K562 (cell line): ENCODE data around the gene KRTCAP2. TPM values are rescaled to one million over a fixed set of nuclear protein-coding genes. Genes with fewer than 3 reads are reported as not detected.
A peak's percentile ranks its signal among the peaks of the same experiment; 100 is the strongest.

ENCODE experiments used
- FOSL1 ChIP-seq: fragments of 200-800 bp; sonication (Bioruptor generic); conservative IDR thresholded peaks from 2 replicates; pipeline ENCODE4 v1.6.1; 2016; ENCODE audit warnings: missing genetic modification characterization, missing compliant biosample characterization
- HDAC2 ChIP-seq: fragments of 450-650 bp; IDR thresholded peaks from 2 replicates; pipeline ENCODE4 v1.6.1; 2016; ENCODE audit warnings: mild to moderate bottlenecking
- JUNB ChIP-seq: fragments of 450-650 bp; formaldehyde crosslinking; conservative IDR thresholded peaks from 2 replicates; pipeline ENCODE4 v1.4.0; 2020; ENCODE audit warnings: mild to moderate bottlenecking
- KAT8 ChIP-seq: fragments of 450-650 bp; IDR thresholded peaks from 2 replicates; pipeline ENCODE4 v1.6.1; 2016; ENCODE audit warnings: low read depth, mild to moderate bottlenecking
- MED1 ChIP-seq: sonication (generic); formaldehyde crosslinking; IDR thresholded peaks from 2 replicates; pipeline ENCODE4 v1.8.1; 2023; ENCODE audit warnings: missing genetic modification reagents, borderline replicate concordance
- NR4A1 ChIP-seq, 2 experiments: fragments of 250-450 bp in 1 of 2; fragments of 450-650 bp in 1 of 2; sonication (Bioruptor Pico) in 1 of 2; IDR thresholded peaks; 2 replicates each; pipeline versions ENCODE4 v1.4.0 to v1.6.1; 2016 to 2020; ENCODE audit warnings: mild to moderate bottlenecking in 2 of 2, missing compliant biosample characterization in 1 of 2, missing genetic modification characterization in 1 of 2, moderate library complexity in 1 of 2
- PCBP1 ChIP-seq: fragments of 200-400 bp; formaldehyde crosslinking; IDR thresholded peaks from 2 replicates; pipeline ENCODE4 v1.6.1; 2018; ENCODE audit warnings: mild to moderate bottlenecking, low read depth, low read length; ENCODE audit not compliant: poor library complexity, severe bottlenecking
- polyA plus RNA-seq, 8 experiments: library from polyadenylated mRNA; depleted of rRNA in 4 of 8; stranded (reverse) in 5 of 8; unstranded in 3 of 8; fragments of >200 nt; fragmentation: Nextera tagmentation in 2 of 8; fragmentation: Illumina TruSeq in 1 of 8; extraction: Ambion mirVana in 2 of 8; extraction: Trizol in 1 of 8; gene quantifications; 2 replicates each; pipeline versions ENCODE4 v1.2.1 to v1.2.3, GENCODE V29; 2011 to 2014; ENCODE audit warnings: inconsistent platforms in 1 of 8, missing spikeins in 1 of 8
- total RNA-seq, 7 experiments: library from RNA; depleted of rRNA in 6 of 7; stranded (reverse); fragments of >200 nt in 6 of 7; fragmentation: Illumina TruSeq in 2 of 7; extraction: Trizol in 2 of 7; gene quantifications; 2 replicates each; pipeline versions ENCODE4 v1.2.1 to v1.2.3, GENCODE V29; 2011 to 2021; ENCODE audit warnings: low replicate concordance in 1 of 7
- TF ChIP-seq, protein P1 (sequence below): sonication (generic); formaldehyde crosslinking; IDR thresholded peaks from 2 replicates; pipeline ENCODE4 v1.8.0; 2022; ENCODE audit warnings: mild to moderate bottlenecking, missing genetic modification reagents, borderline replicate concordance
- TF ChIP-seq, protein P2 (sequence below), 2 experiments: fragments of 450-650 bp; IDR thresholded peaks; 2 replicates each; pipeline ENCODE4 v1.6.1; 2018; ENCODE audit warnings: mild to moderate bottlenecking in 2 of 2, low read depth in 1 of 2; ENCODE audit not compliant: partially characterized antibody in 2 of 2
- TF ChIP-seq, protein P3 (sequence below): IDR thresholded peaks from 2 replicates; pipeline ENCODE4 v1.6.1; 2011; ENCODE audit warnings: borderline replicate concordance, low read depth, mild to moderate bottlenecking, moderate library complexity, low read length; ENCODE audit not compliant: insufficient read depth, poor library complexity, severe bottlenecking
- TF ChIP-seq, protein P4 (sequence below): sonication (generic); formaldehyde crosslinking; IDR thresholded peaks from 2 replicates; pipeline ENCODE4 v1.8.0; 2023; ENCODE audit warnings: mild to moderate bottlenecking, missing genetic modification reagents
- TF ChIP-seq, protein P5 (sequence below): sonication (generic); formaldehyde crosslinking; IDR thresholded peaks from 2 replicates; pipeline ENCODE4 v1.8.1; 2023; ENCODE audit warnings: mild to moderate bottlenecking, missing genetic modification reagents

The KRTCAP2 gene
- total and polyA plus RNA-seq, 9 of the 15 experiments (the other 6 are each of a cell fraction or from before 2014, with no cell fraction given) = 126 to 436 (median 244) TPM

DNA sequence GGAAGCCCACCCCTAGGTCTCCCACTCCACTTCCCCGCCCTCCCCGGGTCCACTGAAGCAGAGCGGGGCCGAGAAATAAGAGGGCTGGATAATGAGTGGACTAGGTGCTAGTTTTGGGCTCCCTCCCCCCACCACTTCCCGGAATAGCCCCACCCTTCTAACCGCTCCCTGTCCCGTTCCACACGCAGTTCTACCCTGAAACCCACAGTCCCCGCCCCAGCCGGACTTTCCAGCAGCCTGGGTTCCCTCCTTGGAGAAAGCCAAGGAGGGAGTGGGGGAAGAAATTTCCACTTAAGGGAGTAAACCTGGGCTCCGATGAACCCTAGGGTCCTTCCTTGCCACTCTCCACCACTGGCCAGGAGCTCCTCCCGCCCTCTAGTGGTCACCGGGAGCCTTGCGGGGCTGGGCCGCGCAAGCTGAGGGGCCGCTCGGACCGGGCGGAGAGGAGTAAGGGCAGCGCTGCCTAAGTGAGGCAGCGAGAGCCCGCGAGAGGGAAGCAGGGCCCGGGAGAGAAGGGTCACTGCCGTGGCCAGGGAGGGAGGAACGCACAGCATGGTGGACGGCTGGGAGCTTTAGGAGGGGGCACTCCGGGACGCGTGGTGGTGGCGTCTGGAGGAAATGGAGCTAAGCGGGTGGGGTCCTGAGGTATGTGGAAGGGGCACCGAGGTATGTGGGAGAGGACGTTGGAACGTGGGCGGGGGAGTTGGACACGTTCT, 20.3 kb upstream of the KRTCAP2 start (continued):
- TF ChIP-seq MED1 (CRISPR knock-in tag) (no peak), HDAC2 (peak; percentile 84), KAT8 (no peak), PCBP1 (peak; percentile 2), FOSL1 (tag) (no peak), NR4A1 (CRISPR knock-in tag; IDR thresholded peaks at IDR 0.05) (no peak), NR4A1 (tag; IDR thresholded peaks at IDR 0.05) (no peak), JUNB (CRISPR knock-in tag) (no peak)
- TF ChIP-seq, protein P1, sequence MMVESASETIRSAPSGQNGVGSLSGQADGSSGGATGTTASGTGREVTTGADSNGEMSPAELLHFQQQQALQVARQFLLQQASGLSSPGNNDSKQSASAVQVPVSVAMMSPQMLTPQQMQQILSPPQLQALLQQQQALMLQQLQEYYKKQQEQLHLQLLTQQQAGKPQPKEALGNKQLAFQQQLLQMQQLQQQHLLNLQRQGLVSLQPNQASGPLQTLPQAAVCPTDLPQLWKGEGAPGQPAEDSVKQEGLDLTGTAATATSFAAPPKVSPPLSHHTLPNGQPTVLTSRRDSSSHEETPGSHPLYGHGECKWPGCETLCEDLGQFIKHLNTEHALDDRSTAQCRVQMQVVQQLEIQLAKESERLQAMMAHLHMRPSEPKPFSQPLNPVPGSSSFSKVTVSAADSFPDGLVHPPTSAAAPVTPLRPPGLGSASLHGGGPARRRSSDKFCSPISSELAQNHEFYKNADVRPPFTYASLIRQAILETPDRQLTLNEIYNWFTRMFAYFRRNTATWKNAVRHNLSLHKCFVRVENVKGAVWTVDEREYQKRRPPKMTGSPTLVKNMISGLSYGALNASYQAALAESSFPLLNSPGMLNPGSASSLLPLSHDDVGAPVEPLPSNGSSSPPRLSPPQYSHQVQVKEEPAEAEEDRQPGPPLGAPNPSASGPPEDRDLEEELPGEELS = no peak
- TF ChIP-seq, protein P2, sequence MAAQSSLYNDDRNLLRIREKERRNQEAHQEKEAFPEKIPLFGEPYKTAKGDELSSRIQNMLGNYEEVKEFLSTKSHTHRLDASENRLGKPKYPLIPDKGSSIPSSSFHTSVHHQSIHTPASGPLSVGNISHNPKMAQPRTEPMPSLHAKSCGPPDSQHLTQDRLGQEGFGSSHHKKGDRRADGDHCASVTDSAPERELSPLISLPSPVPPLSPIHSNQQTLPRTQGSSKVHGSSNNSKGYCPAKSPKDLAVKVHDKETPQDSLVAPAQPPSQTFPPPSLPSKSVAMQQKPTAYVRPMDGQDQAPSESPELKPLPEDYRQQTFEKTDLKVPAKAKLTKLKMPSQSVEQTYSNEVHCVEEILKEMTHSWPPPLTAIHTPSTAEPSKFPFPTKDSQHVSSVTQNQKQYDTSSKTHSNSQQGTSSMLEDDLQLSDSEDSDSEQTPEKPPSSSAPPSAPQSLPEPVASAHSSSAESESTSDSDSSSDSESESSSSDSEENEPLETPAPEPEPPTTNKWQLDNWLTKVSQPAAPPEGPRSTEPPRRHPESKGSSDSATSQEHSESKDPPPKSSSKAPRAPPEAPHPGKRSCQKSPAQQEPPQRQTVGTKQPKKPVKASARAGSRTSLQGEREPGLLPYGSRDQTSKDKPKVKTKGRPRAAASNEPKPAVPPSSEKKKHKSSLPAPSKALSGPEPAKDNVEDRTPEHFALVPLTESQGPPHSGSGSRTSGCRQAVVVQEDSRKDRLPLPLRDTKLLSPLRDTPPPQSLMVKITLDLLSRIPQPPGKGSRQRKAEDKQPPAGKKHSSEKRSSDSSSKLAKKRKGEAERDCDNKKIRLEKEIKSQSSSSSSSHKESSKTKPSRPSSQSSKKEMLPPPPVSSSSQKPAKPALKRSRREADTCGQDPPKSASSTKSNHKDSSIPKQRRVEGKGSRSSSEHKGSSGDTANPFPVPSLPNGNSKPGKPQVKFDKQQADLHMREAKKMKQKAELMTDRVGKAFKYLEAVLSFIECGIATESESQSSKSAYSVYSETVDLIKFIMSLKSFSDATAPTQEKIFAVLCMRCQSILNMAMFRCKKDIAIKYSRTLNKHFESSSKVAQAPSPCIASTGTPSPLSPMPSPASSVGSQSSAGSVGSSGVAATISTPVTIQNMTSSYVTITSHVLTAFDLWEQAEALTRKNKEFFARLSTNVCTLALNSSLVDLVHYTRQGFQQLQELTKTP (IDR thresholded peaks at IDR 0.05; ENCODE audit: low read depth in 1 of 2, partially characterized antibody in 2 of 2) = peak in 1 of 2 experiments; percentile 39
- TF ChIP-seq, protein P3, sequence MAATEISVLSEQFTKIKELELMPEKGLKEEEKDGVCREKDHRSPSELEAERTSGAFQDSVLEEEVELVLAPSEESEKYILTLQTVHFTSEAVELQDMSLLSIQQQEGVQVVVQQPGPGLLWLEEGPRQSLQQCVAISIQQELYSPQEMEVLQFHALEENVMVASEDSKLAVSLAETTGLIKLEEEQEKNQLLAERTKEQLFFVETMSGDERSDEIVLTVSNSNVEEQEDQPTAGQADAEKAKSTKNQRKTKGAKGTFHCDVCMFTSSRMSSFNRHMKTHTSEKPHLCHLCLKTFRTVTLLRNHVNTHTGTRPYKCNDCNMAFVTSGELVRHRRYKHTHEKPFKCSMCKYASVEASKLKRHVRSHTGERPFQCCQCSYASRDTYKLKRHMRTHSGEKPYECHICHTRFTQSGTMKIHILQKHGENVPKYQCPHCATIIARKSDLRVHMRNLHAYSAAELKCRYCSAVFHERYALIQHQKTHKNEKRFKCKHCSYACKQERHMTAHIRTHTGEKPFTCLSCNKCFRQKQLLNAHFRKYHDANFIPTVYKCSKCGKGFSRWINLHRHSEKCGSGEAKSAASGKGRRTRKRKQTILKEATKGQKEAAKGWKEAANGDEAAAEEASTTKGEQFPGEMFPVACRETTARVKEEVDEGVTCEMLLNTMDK = peak; percentile 61
- TF ChIP-seq, protein P4, sequence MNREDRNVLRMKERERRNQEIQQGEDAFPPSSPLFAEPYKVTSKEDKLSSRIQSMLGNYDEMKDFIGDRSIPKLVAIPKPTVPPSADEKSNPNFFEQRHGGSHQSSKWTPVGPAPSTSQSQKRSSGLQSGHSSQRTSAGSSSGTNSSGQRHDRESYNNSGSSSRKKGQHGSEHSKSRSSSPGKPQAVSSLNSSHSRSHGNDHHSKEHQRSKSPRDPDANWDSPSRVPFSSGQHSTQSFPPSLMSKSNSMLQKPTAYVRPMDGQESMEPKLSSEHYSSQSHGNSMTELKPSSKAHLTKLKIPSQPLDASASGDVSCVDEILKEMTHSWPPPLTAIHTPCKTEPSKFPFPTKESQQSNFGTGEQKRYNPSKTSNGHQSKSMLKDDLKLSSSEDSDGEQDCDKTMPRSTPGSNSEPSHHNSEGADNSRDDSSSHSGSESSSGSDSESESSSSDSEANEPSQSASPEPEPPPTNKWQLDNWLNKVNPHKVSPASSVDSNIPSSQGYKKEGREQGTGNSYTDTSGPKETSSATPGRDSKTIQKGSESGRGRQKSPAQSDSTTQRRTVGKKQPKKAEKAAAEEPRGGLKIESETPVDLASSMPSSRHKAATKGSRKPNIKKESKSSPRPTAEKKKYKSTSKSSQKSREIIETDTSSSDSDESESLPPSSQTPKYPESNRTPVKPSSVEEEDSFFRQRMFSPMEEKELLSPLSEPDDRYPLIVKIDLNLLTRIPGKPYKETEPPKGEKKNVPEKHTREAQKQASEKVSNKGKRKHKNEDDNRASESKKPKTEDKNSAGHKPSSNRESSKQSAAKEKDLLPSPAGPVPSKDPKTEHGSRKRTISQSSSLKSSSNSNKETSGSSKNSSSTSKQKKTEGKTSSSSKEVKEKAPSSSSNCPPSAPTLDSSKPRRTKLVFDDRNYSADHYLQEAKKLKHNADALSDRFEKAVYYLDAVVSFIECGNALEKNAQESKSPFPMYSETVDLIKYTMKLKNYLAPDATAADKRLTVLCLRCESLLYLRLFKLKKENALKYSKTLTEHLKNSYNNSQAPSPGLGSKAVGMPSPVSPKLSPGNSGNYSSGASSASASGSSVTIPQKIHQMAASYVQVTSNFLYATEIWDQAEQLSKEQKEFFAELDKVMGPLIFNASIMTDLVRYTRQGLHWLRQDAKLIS = peak; percentile 89
- TF ChIP-seq, protein P5, sequence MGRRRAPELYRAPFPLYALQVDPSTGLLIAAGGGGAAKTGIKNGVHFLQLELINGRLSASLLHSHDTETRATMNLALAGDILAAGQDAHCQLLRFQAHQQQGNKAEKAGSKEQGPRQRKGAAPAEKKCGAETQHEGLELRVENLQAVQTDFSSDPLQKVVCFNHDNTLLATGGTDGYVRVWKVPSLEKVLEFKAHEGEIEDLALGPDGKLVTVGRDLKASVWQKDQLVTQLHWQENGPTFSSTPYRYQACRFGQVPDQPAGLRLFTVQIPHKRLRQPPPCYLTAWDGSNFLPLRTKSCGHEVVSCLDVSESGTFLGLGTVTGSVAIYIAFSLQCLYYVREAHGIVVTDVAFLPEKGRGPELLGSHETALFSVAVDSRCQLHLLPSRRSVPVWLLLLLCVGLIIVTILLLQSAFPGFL (CRISPR knock-in tag) = 0 out of 2 replicates have a peak, but pooled peaks have one; percentile 46
